ENCODE data around the gene NID1.

DNA sequence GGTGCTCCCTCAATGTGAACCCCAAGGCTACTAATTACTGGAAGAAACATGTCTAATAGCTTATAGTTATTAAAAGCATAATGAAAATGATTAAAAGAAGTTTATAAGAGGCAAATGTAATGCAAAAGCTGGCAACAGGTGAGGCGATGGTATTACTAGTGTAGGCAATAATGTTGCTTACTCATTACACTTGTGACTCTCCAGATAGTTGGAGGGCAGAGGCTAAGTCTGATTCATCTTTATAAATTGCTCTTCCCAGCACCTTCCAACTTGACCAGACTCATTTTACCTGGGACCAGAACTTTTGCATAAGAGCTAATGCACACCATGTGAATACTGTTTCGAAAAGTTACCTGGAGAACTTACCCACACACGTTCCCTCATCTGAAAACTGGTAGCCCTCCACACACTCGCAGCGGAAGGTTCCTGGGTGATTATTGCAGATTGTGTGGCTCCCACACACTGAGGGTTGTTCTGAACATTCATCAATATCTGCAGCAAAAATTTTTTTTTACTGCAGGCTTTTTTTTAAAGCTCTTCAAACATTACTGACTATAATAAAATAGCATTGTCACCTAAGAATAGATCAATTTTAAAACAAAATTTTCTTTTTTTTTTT, 48.0 kb downstream of the NID1 start:
- TF ChIP-seq MYC (IDR thresholded peaks at IDR 0.05; ENCODE audit: low read depth, low read length) (no peak), GATA2 (IDR thresholded peaks at IDR 0.05; ENCODE audit: insufficient read depth, insufficient read length, low read depth, low read length) (no peak), FOS (IDR thresholded peaks at IDR 0.05; ENCODE audit: borderline replicate concordance, insufficient read depth, low read length) (no peak)
- TF ChIP-seq, protein P1, sequence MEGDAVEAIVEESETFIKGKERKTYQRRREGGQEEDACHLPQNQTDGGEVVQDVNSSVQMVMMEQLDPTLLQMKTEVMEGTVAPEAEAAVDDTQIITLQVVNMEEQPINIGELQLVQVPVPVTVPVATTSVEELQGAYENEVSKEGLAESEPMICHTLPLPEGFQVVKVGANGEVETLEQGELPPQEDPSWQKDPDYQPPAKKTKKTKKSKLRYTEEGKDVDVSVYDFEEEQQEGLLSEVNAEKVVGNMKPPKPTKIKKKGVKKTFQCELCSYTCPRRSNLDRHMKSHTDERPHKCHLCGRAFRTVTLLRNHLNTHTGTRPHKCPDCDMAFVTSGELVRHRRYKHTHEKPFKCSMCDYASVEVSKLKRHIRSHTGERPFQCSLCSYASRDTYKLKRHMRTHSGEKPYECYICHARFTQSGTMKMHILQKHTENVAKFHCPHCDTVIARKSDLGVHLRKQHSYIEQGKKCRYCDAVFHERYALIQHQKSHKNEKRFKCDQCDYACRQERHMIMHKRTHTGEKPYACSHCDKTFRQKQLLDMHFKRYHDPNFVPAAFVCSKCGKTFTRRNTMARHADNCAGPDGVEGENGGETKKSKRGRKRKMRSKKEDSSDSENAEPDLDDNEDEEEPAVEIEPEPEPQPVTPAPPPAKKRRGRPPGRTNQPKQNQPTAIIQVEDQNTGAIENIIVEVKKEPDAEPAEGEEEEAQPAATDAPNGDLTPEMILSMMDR (IDR thresholded peaks at IDR 0.05; ENCODE audit: extremely low read depth in 1 of 2, insufficient read depth in 1 of 2, low read depth in 1 of 2, low read length in 2 of 2), result no peak

Measured in endothelial cell of umbilical vein (primary cell).